KOPT-K1 (cell line): ENCODE data around the gene PDGFC.

Experiments used
- H3K27ac ChIP-seq: fragments of 200-600 bp; sonication (generic); 2 replicates; pipeline ENCODE4 v1.5.1; 2016; ENCODE audit warnings: antibody characterized with exemption, mild to moderate bottlenecking, low read depth, low read length; ENCODE audit not compliant: poor library complexity, severe bottlenecking
- H3K36me3 ChIP-seq: fragments of 200-600 bp; sonication (generic); 2 replicates; pipeline ENCODE4 v1.5.1; 2017; ENCODE audit warnings: antibody characterized with exemption, mild to moderate bottlenecking, low read length, moderate library complexity; ENCODE audit not compliant: insufficient read depth
- H3K9me3 ChIP-seq: fragments of 200-600 bp; sonication (generic); 2 replicates; pipeline ENCODE4 v1.5.1; 2017; ENCODE audit warnings: antibody characterized with exemption, low read length, mild to moderate bottlenecking; ENCODE audit not compliant: insufficient read depth, poor library complexity, severe bottlenecking

The PDGFC gene

DNA sequence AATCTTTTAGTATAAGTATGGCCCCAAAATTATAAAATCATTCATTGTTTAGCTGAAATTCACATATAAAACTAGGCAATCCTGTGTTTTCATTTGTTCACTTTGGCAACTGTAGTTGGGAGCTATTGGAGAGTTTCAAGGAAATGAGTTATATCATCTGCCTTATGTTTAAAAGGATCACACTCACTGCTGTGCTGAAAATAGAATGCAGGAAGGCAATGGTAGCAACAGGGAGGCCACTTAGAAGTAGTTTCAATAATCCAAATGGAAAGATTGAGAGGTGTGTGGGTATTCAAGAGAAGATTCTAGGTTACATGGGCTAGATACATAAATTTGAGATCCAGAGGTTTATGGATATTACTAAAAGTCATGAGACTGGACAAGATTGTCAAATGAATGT is 184.9 kb downstream of the PDGFC start:
- no peak overlapping the region for H3K27ac ChIP-seq
- no peaks in the 10 kb centered on the region for H3K9me3 ChIP-seq
- H3K36me3 ChIP-seq: no peaks in the 10 kb centered on the region

DNA sequence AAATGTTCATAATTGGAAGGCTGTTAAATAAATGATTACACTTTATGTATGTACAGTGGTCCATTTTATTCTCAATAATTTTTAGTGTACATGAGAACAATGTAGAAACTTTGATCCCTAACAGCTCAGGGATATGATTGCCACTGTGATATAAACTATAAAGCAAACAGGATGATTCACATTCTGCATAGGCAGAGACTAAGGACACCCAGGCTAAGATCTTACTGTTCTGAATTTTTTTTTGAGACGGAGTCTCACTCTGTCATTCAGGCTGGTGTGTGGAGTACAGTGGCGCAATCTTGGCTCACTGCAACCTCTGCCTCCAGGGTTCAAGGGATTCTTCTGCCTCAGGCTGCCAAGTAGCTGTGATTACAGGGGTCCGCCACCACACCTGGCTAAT is 186.6 kb downstream of the PDGFC start:
- Histone ChIP-seq H3K27ac (no peak overlapping the region), H3K9me3 (no peaks in the 10 kb centered on the region), H3K36me3 (no peaks in the 10 kb centered on the region)

DNA sequence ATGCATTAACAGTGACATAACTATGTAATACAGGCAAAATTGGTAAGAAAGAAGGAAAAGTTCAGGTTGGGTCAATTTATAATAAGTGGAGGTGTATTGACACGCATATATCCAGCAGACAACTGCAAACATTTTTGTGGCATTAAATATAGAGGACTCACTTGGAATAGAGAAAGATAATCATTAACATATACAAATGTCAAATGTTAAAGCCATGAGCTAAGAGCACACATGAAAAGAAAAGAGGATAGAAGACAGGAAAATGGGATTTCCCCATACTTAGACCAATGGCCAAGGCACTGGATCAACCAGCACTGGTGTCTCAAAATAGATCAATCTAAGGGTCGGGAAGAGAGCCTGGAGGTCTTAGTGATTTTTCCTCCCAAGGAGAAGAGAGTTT is 187.6 kb downstream of the PDGFC start:
- Histone ChIP-seq H3K27ac (no peak overlapping the region), H3K9me3 (no peaks in the 10 kb centered on the region), H3K36me3 (no peaks in the 10 kb centered on the region)

DNA sequence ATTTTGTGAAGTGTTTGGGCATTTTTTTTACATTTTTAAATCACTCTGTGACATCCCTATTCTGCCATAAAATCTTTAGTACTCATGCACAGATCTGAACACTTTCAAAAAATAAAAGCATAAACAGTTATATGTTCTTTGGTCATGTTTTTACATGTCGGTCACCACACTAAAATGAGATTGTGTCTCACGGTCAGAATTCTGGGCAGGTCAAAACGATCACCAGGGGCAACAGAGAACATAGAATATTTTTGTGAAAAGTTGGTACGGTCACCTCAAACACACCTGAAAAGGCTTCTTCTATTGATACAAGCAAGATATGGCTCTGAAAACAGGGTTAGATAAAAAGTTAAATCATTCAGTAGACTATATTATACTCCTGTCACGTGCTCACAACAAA is 189.1 kb downstream of the PDGFC start:
- H3K36me3 ChIP-seq: no peaks in the 10 kb centered on the region
- H3K9me3 ChIP-seq: no peaks in the 10 kb centered on the region
- no peak overlapping the region for H3K27ac ChIP-seq

DNA sequence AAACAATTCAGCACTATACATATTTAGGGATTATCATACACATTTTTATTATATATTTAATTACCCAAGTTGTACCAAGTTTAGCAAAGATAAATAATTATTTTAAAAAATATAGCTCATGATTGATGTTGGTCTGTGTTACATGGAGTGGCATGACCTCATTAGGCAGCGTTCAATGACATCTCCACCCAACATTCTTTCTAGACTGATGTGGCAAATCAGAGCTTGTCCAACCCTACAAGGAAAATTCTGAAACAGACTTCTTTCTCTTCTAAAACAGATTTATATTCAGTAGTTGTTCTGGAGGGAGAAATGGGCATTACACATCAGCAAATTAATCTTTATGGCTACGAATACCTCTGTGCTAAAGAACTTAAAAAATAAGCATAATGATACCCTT is 189.7 kb downstream of the PDGFC start:
- Histone ChIP-seq H3K9me3 (no peaks in the 10 kb centered on the region), H3K36me3 (no peaks in the 10 kb centered on the region), H3K27ac (no peak overlapping the region)

DNA sequence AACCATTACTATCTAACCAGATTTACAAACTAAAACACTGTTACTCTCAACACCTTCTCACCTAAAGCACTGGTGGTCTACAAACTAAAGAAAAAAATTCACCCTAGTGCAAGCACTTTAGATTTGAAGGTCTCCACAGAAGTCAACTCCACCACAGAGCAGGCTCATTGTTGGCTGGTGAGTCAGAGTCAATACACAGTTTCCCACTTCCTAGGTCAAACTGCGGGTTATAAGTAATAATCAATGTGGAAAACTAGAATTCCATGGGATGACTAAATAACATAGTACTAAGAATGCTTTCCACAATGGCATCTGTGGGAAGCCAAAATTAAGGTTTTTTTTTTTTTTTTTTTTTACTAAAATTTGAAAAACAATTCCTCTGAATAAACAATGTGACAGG is 191.8 kb downstream of the PDGFC start:
- Histone ChIP-seq H3K9me3 (no peaks in the 10 kb centered on the region), H3K36me3 (no peaks in the 10 kb centered on the region), H3K27ac (no peak overlapping the region)

DNA sequence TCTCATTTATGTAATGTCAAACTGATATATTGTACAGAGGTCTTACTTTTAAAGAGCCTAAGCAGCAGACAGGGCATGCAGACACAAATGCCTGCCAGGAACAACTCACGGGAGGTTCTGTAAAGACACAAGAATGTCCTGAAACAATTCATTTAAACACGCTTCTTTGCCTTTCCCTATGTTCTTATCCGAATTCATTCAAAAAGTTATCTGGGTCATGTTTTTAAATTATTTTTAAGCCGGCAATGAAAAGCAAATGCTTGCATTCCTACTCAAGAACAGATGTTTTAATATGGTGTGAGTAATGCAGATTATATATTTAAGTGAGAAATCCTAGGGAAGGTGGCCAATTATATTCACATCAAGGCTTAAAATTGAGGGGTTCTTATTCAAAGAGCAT is 192.6 kb downstream of the PDGFC start:
- no peak overlapping the region for H3K27ac ChIP-seq
- H3K9me3 ChIP-seq: no peaks in the 10 kb centered on the region

DNA sequence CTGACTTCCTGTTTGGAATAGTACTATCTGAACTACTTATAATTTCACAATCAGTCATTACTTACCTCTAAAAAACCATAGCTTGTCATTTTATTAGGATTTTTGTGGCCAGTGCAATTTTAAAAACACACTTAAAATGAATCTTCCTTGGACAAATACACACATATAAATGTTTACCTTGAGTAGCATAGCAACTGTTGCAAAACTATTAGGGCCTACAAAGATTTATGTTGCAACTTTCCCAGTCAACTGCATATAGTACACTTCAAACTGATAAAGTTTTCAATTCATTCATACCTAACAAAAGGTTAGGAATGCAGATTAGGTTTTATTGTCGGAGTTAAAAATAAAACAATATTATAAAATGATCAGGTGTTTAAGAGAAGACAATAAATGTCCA is 193.0 kb downstream of the PDGFC start:
- no peaks in the 10 kb centered on the region for H3K36me3 ChIP-seq
- H3K9me3 ChIP-seq: no peaks in the 10 kb centered on the region
- no peak overlapping the region for H3K27ac ChIP-seq

More for the DNA sequence above, 192.6 kb downstream of the PDGFC start:
- H3K36me3 ChIP-seq: no peaks in the 10 kb centered on the region

DNA sequence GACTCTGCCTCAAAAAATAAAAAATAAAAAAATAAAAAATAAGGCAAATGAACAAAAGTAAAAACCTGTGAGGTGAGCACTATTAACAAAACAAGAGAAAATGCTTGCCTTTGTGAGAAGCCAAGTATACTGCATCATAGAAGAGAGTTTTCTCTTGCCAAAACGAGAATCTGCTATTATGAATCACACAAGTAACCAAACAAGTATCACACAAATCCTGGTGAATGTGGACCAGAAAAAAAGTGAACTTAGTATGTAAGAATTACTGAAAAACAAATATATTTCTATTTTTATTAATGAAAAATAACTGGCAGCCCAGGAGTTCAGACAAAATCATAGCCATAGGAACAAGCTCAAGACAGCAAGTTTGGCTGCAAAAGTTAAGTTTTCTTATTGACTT is 193.5 kb downstream of the PDGFC start:
- Histone ChIP-seq H3K9me3 (no peaks in the 10 kb centered on the region), H3K27ac (no peak overlapping the region), H3K36me3 (no peaks in the 10 kb centered on the region)

DNA sequence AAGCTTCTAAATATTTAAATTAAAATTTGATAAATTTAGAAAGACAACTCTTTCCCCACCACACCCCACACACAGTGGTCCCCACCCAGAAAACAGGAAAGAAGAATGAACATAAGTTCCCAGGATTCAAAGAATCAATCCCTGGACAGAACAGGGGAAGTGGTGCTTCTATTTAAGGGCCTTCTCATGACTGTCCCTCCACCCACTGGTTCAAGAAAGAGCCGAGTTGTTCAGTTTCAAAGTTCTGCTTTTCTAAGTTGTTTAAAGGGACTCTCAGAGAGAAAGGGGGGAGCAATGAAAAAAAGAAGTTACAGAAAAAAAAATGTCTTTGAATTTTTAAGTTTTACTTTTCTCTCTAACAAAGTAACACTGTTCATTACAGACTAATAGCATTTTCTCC is 195.8 kb downstream of the PDGFC start:
- H3K27ac ChIP-seq: no peak overlapping the region
- no peaks in the 10 kb centered on the region for H3K36me3 ChIP-seq
- H3K9me3 ChIP-seq: no peaks in the 10 kb centered on the region

DNA sequence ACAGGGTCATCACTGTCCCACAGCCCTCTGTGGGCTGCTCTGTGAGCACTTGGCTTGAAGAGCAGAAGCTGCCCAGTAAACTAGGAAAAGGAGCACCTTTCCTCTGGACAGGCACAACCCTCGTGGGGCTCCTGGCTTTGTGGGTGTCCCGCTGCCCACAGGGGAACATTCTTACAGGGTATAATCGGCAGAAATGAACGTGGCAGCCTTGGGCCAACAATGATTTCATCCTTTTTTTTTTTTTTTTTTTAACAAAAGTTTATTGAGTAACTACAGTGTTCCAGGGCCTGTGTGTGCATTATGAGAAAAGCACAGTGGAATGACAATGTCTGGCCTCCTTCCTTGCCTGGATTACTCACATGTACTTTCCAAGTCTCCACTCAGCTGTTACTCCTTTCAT is 197.2 kb downstream of the PDGFC start:
- H3K36me3 ChIP-seq: no peaks in the 10 kb centered on the region
- H3K27ac ChIP-seq: no peak overlapping the region
- no peaks in the 10 kb centered on the region for H3K9me3 ChIP-seq

DNA sequence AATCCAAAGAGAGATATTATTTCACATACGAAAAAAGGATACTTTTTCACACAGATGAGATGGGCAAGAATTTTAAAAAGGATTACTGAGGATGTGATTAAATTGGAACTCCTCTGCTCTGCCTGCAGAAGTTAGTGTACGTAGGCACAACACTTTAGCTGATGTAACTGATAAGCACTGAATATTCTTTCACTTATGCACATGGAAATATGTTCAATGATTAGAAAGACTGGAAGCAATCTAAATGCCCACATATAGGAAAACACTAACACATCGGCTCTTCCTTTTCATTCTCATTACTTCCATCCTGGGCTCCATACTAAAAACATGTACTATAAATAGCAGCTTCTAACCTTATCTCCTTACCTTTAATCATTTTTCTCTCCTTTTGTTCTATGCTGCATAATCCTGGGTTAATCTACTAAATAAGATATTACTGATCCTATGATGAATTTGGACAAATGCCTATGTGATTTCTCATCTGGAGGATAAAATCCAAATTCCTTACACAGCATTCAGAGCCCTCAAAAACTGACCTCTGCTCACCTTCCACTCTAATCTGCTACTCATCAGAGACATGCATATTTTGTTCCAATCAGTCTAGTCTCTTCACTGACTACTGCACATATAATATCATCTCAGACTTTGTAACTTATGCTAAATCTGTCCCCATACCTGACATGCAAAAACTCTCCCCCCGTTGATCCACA is 197.8 kb downstream of the PDGFC start:
- Histone ChIP-seq H3K27ac (no peak overlapping the region), H3K9me3 (no peaks in the 10 kb centered on the region), H3K36me3 (no peaks in the 10 kb centered on the region)

DNA sequence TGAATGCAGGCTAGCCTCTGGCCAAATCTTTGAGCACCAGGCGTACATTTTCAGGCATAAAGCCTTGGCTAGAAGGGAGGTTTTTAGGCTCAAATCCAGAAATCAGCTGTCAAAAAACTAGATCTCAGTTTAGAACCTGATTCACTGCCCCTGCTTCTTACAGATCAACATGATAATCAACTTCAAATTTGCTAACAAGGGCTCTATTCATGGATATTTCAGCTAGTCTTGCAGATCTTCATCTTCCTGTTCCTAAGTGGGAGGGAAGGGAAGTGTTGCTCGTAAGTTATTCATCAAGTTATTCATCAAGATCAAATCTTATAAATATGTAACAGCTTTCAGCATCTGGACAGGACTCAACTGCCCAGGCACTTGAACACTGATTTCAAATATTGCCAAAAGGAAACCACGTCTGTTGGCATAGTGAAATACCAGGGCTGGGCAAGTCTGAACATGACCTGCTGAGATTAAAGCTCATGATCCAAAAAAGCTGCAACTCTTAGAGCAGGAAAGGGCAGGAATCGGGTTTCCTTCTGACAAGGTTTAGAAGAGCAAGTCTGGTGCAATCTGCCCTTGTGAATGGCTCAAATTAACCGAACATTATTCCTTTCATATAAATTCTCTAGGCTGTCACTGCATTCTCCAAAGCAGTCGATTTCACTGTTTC is 200.3 kb downstream of the PDGFC start:
- Histone ChIP-seq H3K9me3 (no peaks in the 10 kb centered on the region), H3K27ac (no peak overlapping the region), H3K36me3 (no peaks in the 10 kb centered on the region)

DNA sequence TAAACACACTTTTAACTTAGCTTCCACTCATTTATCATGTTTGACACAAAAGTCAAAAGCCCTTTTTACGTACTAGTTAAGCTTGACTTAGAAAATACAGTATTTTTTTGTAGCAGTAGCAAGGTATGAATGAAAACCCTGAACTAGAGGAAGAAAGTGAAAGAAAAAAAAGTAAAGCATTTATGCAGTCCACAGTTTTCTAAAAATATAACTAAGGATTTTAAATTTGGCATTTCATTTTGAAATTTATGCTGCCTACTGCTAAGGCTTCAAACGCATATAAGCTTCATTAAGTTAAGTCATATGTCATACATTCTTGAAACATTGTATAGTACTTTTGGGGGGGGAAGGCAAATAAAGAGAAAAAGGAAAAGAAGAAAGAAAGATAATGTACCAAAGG is 201.5 kb downstream of the PDGFC start:
- Histone ChIP-seq H3K36me3 (no peaks in the 10 kb centered on the region), H3K9me3 (no peaks in the 10 kb centered on the region), H3K27ac (no peak overlapping the region)

DNA sequence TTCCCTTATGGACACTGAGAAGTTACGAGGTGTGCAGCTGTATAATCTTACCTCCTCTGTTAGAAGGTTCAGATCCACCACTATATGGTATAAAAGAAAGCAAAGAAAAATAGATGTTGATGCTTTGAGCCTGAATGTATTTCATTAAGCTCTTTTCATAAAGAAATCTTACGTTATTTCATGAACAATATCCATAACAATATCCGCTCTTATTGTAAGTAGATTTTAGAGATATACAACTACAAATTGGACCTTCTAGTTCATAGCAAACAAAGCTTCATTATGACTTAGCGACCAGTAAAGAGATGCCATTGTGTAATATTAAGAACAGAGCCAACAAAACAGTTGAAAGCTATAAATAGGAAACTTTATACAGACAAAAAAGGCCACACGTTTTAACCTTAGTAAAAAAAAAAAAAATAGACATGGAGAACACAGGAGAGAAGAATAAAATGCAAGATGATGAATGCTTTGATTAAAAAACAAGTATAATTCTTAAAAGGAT is 203.6 kb downstream of the PDGFC start:
- H3K9me3 ChIP-seq: no peaks in the 10 kb centered on the region
- no peaks in the 10 kb centered on the region for H3K36me3 ChIP-seq
- H3K27ac ChIP-seq: no peak overlapping the region

DNA sequence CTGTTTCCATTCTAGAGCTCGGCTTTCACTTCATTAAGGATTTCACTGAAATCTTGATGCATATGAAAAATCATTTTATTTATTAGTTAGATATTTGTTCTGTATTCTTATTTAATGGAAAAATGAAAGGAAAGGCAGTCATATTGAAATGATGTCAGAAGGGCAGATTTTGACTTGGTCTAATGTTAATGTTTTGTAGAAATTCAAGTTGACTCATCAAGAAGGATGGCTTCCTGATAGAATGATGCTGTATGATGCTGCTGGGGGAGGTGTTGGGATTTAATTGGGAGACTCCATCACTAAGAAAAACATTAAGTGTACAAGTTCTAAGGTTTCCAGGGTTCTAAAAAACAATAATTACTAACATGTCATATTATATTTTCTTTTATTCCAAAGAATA is 204.8 kb downstream of the PDGFC start:
- Histone ChIP-seq H3K9me3 (no peaks in the 10 kb centered on the region), H3K27ac (no peak overlapping the region), H3K36me3 (no peaks in the 10 kb centered on the region)
